ENCODE results near the gene TTC39A. TPM values are rescaled to one million over a fixed set of nuclear protein-coding genes. Genes with fewer than 3 reads are reported as not detected.

TTC39A gene
- total and polyA plus RNA-seq, 4 donors: 16.6 to 46.8 (median 28.5) TPM

DNA sequence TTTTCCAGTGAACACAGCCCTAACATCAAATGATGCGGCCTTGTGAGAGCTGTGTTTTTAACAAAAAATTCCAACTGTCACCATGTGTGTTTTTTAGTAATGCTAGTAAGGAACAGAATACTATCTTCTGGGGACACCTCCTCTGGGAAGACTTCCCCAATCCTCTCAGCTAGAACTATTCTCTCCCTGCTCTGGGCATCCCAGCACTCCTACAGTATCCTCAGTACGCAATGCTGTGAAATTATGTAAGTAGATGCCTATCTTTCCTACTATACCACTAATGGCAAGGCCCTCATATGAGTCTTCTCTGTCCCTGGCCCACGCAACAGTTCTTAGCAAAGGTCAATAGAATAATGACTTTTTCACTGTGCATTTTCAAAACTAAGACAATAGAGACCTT, 19.5 kb upstream of the TTC39A start:
- Histone ChIP-seq H3K9ac (ENCODE audit: insufficient read depth in 1 of 2, low read length in 2 of 2) (no peak overlapping the region), H3K4me3 (no peak overlapping the region), H3K27me3 (ENCODE audit: control insufficient read depth in 3 of 3, insufficient read depth in 3 of 3, low read length in 2 of 3) (peaks cover 0 to 10% (median 3%) of the 10 kb centered on the region in 3 donors), H3K4me1 (ENCODE audit: control insufficient read depth in 5 of 5, insufficient read depth in 5 of 5, low read length in 5 of 5) (peaks cover 0 to 5% (median 0%) of the 10 kb centered on the region in 5 donors), H3K27ac (ENCODE audit: low read depth in 1 of 2, low read length in 1 of 2) (no peak overlapping the region), H3K36me3 (ENCODE audit: control insufficient read depth in 4 of 4, insufficient read depth in 4 of 4, low read length in 4 of 4) (peaks cover 0 to 5% (median 1%) of the 10 kb centered on the region in 4 donors), H3K9me3 (ENCODE audit: control insufficient read depth in 4 of 4, insufficient read depth in 3 of 4, low read length in 3 of 4) (no peaks in the 10 kb centered on the region)
- DNase-seq (no peak), ATAC-seq (ENCODE audit: insufficient read depth, low FRiP score) (no peak)
- TF ChIP-seq, protein P1, sequence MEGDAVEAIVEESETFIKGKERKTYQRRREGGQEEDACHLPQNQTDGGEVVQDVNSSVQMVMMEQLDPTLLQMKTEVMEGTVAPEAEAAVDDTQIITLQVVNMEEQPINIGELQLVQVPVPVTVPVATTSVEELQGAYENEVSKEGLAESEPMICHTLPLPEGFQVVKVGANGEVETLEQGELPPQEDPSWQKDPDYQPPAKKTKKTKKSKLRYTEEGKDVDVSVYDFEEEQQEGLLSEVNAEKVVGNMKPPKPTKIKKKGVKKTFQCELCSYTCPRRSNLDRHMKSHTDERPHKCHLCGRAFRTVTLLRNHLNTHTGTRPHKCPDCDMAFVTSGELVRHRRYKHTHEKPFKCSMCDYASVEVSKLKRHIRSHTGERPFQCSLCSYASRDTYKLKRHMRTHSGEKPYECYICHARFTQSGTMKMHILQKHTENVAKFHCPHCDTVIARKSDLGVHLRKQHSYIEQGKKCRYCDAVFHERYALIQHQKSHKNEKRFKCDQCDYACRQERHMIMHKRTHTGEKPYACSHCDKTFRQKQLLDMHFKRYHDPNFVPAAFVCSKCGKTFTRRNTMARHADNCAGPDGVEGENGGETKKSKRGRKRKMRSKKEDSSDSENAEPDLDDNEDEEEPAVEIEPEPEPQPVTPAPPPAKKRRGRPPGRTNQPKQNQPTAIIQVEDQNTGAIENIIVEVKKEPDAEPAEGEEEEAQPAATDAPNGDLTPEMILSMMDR (IDR thresholded peaks at IDR 0.05; ENCODE audit: control extremely low read depth, extremely low read depth): no peak
- WGBS, 2 donors: 94 to 95% methylated on average over 3 of the region's 3 CpGs

DNA sequence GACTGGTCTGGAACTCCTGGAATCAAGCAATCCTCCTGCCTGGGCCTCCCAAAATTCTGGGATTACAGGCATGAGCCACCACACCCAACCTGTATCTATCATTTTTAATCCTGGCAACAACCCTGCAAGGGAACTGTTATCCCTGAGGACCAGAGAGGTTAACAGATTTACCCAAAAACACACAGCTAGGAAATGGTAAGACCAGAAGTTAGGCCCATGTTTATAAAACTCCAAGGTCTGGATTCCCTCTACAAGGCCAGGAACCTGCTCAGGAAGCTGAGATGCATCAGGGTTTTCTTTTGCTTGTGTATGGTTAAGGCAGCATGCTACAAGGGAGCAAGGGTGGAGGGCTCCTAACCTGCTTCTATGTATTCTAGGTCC, 17.8 kb upstream of the TTC39A start:
- H3K27ac ChIP-seq (ENCODE audit: low read depth in 1 of 2, low read length in 1 of 2): no peak overlapping the region
- peaks cover 0 to 5% (median 0%) of the 10 kb centered on the region in 5 donors for H3K4me1 ChIP-seq (ENCODE audit: control insufficient read depth in 5 of 5, insufficient read depth in 5 of 5, low read length in 5 of 5)
- no peak overlapping the region for H3K9ac ChIP-seq (ENCODE audit: insufficient read depth in 1 of 2, low read length in 2 of 2)
- TF ChIP-seq, protein P1 (IDR thresholded peaks at IDR 0.05; ENCODE audit: control extremely low read depth, extremely low read depth): no peak
- no peaks in the 10 kb centered on the region for H3K9me3 ChIP-seq (ENCODE audit: control insufficient read depth in 4 of 4, insufficient read depth in 3 of 4, low read length in 3 of 4)
- ATAC-seq (ENCODE audit: insufficient read depth, low FRiP score) (no peak), DNase-seq (no peak)
- no peaks in the 10 kb centered on the region for H3K36me3 ChIP-seq (ENCODE audit: control insufficient read depth in 4 of 4, insufficient read depth in 4 of 4, low read length in 4 of 4)
- peaks cover 0 to 23% (median 16%) of the 10 kb centered on the region in 3 donors for H3K27me3 ChIP-seq (ENCODE audit: control insufficient read depth in 3 of 3, insufficient read depth in 3 of 3, low read length in 2 of 3)
- H3K4me3 ChIP-seq: no peak overlapping the region

DNA sequence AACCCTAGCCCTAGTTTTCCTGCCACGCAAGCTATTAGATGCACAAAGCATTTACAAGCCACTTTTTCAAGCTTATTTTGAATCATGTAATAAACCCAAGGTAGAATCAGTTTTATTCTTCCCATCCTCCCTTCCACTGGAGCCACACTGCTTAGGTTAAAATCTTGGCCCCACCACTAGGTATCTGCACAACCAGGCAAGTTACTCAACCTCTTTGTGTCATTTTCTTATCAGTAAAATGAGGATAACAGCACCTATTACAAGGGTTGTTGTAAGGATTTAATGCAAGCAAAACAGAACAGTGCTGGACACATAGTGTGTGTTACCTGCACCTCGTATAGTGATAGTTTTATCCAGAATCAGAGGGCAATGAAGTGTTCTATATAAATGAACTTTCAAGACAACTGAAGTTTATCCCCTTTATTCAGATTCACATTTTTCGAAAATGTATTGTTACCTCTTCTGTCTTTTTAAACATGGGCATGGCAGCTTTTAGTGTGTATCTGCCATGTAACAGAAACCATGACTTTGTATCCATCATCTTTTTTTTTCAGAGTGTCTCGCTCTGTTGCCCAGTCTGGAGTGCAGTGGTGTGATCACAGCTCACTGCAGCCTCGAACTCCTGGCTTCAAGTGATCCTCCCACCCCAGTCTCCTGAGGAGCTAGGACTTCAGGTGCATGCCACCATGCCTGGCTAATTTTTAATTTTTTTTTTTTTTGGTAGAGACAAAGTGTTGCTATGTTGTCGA, 17.2 kb upstream of the TTC39A start:
- Histone ChIP-seq H3K36me3 (ENCODE audit: control insufficient read depth in 4 of 4, insufficient read depth in 4 of 4, low read length in 4 of 4) (no peaks in the 10 kb centered on the region), H3K9ac (ENCODE audit: insufficient read depth in 1 of 2, low read length in 2 of 2) (no peak overlapping the region)
- 83 to 93% methylated on average over 6 of the region's 6 CpGs for WGBS, 2 donors

More for the DNA sequence above, 17.2 kb upstream of the TTC39A start:
- TF ChIP-seq, protein P1 (IDR thresholded peaks at IDR 0.05; ENCODE audit: control extremely low read depth, extremely low read depth): no peak
- Histone ChIP-seq H3K27me3 (ENCODE audit: control insufficient read depth in 3 of 3, insufficient read depth in 3 of 3, low read length in 2 of 3) (peaks cover 0 to 23% (median 20%) of the 10 kb centered on the region in 3 donors), H3K4me1 (ENCODE audit: control insufficient read depth in 5 of 5, insufficient read depth in 5 of 5, low read length in 5 of 5) (peaks cover 0 to 5% (median 0%) of the 10 kb centered on the region in 5 donors), H3K27ac (ENCODE audit: low read depth in 1 of 2, low read length in 1 of 2) (no peak overlapping the region), H3K4me3 (no peak overlapping the region), H3K9me3 (ENCODE audit: control insufficient read depth in 4 of 4, insufficient read depth in 3 of 4, low read length in 3 of 4) (no peaks in the 10 kb centered on the region)
- DNase-seq (no peak), ATAC-seq (ENCODE audit: insufficient read depth, low FRiP score) (no peak)
